H1 (cell line): Measurements from ENCODE around the gene VSX1. TPM values are rescaled to one million over a fixed set of nuclear protein-coding genes. Genes with fewer than 3 reads are reported as not detected.

Experiments
- CTCF ChIA-PET: fragments of 300-600 bp; sonication (Branson Sonifier 250); formaldehyde crosslinking; loops from one replicate; lab custom pipeline; 2021; ENCODE audit not compliant: partially characterized antibody; lab: Charles Lee
- POLR2A ChIA-PET: fragments of 300-600 bp; sonication (Branson Sonifier 250); formaldehyde crosslinking; loops from one replicate; lab custom pipeline; 2021; ENCODE audit warnings: inconsistent platforms; ENCODE audit not compliant: partially characterized antibody; lab: Charles Lee
- DNase-seq, 2 experiments: peaks; one replicate each; pipeline versions ENCODE4 v3.0.0 to v3.0.0-alpha.2; 2010 to 2022; ENCODE audit warnings: low spot score in 2 of 2, low read depth in 1 of 2, mixed read lengths in 1 of 2
- FAIRE-seq: peaks from 2 replicates; lab custom pipeline; 2011; peaks lifted over from hg19 to GRCh38; lab: Jason Lieb, UNC
- H2AFZ ChIP-seq: 2 replicates; pipeline ENCODE4 v1.8.1; 2012; ENCODE audit warnings: low read length, inconsistent platforms
- H2AK5ac ChIP-seq: 2 replicates; pipeline ENCODE4 v1.6.1; 2013; ENCODE audit warnings: low read depth, low read length
- H2BK120ac ChIP-seq: replicated peaks from 2 replicates; pipeline ENCODE3; 2013; ENCODE audit warnings: low read depth, low read length, inconsistent platforms
- H2BK12ac ChIP-seq: 2 replicates; pipeline ENCODE4 v1.6.1; 2013; ENCODE audit warnings: low read depth, low read length
- H2BK15ac ChIP-seq: 2 replicates; pipeline ENCODE4 v1.6.1; 2013; ENCODE audit warnings: low read length
- H2BK20ac ChIP-seq: 2 replicates; pipeline ENCODE4 v1.6.1; 2013; ENCODE audit warnings: low read length
- H2BK5ac ChIP-seq: 2 replicates; pipeline ENCODE4 v1.6.1; 2013; ENCODE audit warnings: low read depth, low read length
- H3K14ac ChIP-seq: 2 replicates; pipeline ENCODE4 v1.6.1; 2013; ENCODE audit warnings: inconsistent platforms; ENCODE audit not compliant: insufficient read length
- H3K18ac ChIP-seq: 2 replicates; pipeline ENCODE4 v1.6.1; 2013; ENCODE audit warnings: low read length; ENCODE audit errors: extremely low read depth
- H3K23ac ChIP-seq: 2 replicates; pipeline ENCODE4 v1.6.1; 2013; ENCODE audit warnings: inconsistent platforms; ENCODE audit not compliant: insufficient read length
- H3K23me2 ChIP-seq: 2 replicates; pipeline ENCODE4 v1.6.1; 2013; ENCODE audit warnings: low read depth, low read length
- H3K27ac ChIP-seq: 2 replicates; pipeline ENCODE4 v1.6.1; 2011; ENCODE audit warnings: low read depth, low read length, inconsistent platforms
- H3K27me3 ChIP-seq, 4 experiments: replicated peaks in 1 of 4; 1 replicate in 1 of 4; 2 replicates in 3 of 4; pipeline versions ENCODE4 v1.6.1 to v1.8.1; 2011 to 2013; ENCODE audit warnings: low read length in 3 of 4, mild to moderate bottlenecking in 3 of 4, inconsistent platforms in 2 of 4, mixed read lengths in 2 of 4, moderate library complexity in 1 of 4; ENCODE audit not compliant: control insufficient read depth in 3 of 4, insufficient read depth in 3 of 4; ENCODE audit errors: extremely low read depth in 1 of 4
- H3K36me3 ChIP-seq, 4 experiments: 2 replicates each; pipeline versions ENCODE4 v1.6.1 to v1.8.1; 2011 to 2013; ENCODE audit warnings: mild to moderate bottlenecking in 4 of 4, low read length in 3 of 4, moderate library complexity in 2 of 4, control low read depth in 1 of 4, inconsistent platforms in 1 of 4; ENCODE audit not compliant: insufficient read depth in 4 of 4, control insufficient read depth in 2 of 4
- H3K4ac ChIP-seq: replicated peaks from 2 replicates; pipeline ENCODE3; 2013; ENCODE audit warnings: low read length, low read depth, mixed read lengths, inconsistent platforms; ENCODE audit not compliant: insufficient read length
- H3K4me1 ChIP-seq, 4 experiments: replicated peaks in 1 of 4; 1 replicate in 1 of 4; 2 replicates in 3 of 4; pipeline versions ENCODE4 v1.6.1 to v1.8.1; 2011 to 2013; ENCODE audit warnings: low read length in 3 of 4, inconsistent platforms in 2 of 4, mixed read lengths in 1 of 4; ENCODE audit not compliant: insufficient read depth in 4 of 4, control insufficient read depth in 3 of 4
- H3K4me2 ChIP-seq, 2 experiments: 2 replicates each; pipeline versions ENCODE4 v1.6.1 to v1.8.1; 2011 to 2013; ENCODE audit warnings: low read depth in 2 of 2, low read length in 2 of 2, control low read depth in 1 of 2, inconsistent platforms in 1 of 2, mild to moderate bottlenecking in 1 of 2; ENCODE audit not compliant: insufficient read depth in 1 of 2
- H3K4me3 ChIP-seq, 4 experiments: fragments of 200-600, 300-600 bp in 1 of 4; sonication (generic), shearing (Covaris generic), sonication (Bioruptor Twin) in 1 of 4; 2 replicates each; pipeline versions ENCODE4 v1.5.1 to v1.8.1; 2011 to 2016; ENCODE audit warnings: low read length in 4 of 4, low read depth in 3 of 4, control low read depth in 2 of 4, inconsistent platforms in 2 of 4, mild to moderate bottlenecking in 2 of 4, mixed read lengths in 1 of 4, moderate library complexity in 1 of 4; ENCODE audit not compliant: insufficient read depth in 2 of 4; ENCODE audit errors: extremely low read depth in 1 of 4
- H3K56ac ChIP-seq: replicated peaks from 2 replicates; pipeline ENCODE3; 2013; ENCODE audit warnings: low read depth, mild to moderate bottlenecking, mixed read lengths, low read length, inconsistent platforms; ENCODE audit not compliant: insufficient read length
- H3K79me1 ChIP-seq: 2 replicates; pipeline ENCODE4 v1.6.1; 2013; ENCODE audit warnings: low read depth, low read length, control low read depth
- H3K79me2 ChIP-seq, 2 experiments: 2 replicates each; pipeline versions ENCODE4 v1.6.1 to v1.8.1; 2012 to 2013; ENCODE audit warnings: low read length in 2 of 2, mild to moderate bottlenecking in 2 of 2, inconsistent platforms in 1 of 2; ENCODE audit not compliant: insufficient read depth in 2 of 2, control insufficient read depth in 1 of 2
- H3K9ac ChIP-seq, 4 experiments: replicated peaks in 1 of 4; 1 replicate in 1 of 4; 2 replicates in 3 of 4; pipeline versions ENCODE4 v1.6.1 to v1.8.1; 2011 to 2013; ENCODE audit warnings: low read depth in 3 of 4, low read length in 3 of 4, control low read depth in 2 of 4, mild to moderate bottlenecking in 2 of 4, moderate library complexity in 2 of 4, inconsistent platforms in 1 of 4; ENCODE audit errors: extremely low read depth in 1 of 4
- H3K9me3 ChIP-seq, 2 experiments: 2 replicates each; pipeline versions ENCODE4 v1.6.1 to v1.8.1; 2012 to 2013; ENCODE audit warnings: mild to moderate bottlenecking in 2 of 2, moderate library complexity in 2 of 2, control low read depth in 1 of 2, inconsistent platforms in 1 of 2, low read depth in 1 of 2, low read length in 1 of 2, mixed read lengths in 1 of 2; ENCODE audit not compliant: insufficient read depth in 2 of 2
- H4K20me1 ChIP-seq, 2 experiments: replicated peaks in 1 of 2; 2 replicates each; pipeline versions ENCODE3 to v1.8.1; 2011 to 2013; ENCODE audit warnings: inconsistent platforms in 2 of 2, low read length in 2 of 2, mild to moderate bottlenecking in 1 of 2; ENCODE audit not compliant: insufficient read depth in 2 of 2, control insufficient read depth in 1 of 2
- H4K5ac ChIP-seq: 2 replicates; pipeline ENCODE4 v1.6.1; 2013; ENCODE audit warnings: low read length, low read depth, mixed read lengths, inconsistent platforms; ENCODE audit not compliant: insufficient read length
- H4K8ac ChIP-seq: 2 replicates; pipeline ENCODE4 v1.8.0; 2013; ENCODE audit warnings: mild to moderate bottlenecking, moderate library complexity, low read length, inconsistent platforms; ENCODE audit not compliant: insufficient read depth; ENCODE audit errors: extremely low read depth
- H4K91ac ChIP-seq: replicated peaks from 2 replicates; pipeline ENCODE3; 2013; ENCODE audit warnings: low read length, mixed read lengths, inconsistent platforms; ENCODE audit not compliant: insufficient read length
- BRCA1 ChIP-seq: IDR thresholded peaks from 2 replicates; pipeline ENCODE4 v1.6.1; 2012; ENCODE audit warnings: low read depth, low read length, improper control_type of control experiment
- CEBPB ChIP-seq: IDR thresholded peaks from 2 replicates; pipeline ENCODE4 v1.6.1; 2012; ENCODE audit warnings: low read depth, low read length
- CTBP2 ChIP-seq: IDR thresholded peaks from 2 replicates; pipeline ENCODE4 v1.7.0; 2011; ENCODE audit warnings: borderline replicate concordance, mild to moderate bottlenecking, moderate library complexity, mixed read lengths, low read length; ENCODE audit not compliant: insufficient read depth, insufficient read length
- EZH2 ChIP-seq: fragments of 200-600 bp; sonication (generic); IDR thresholded peaks from 2 replicates; pipeline ENCODE4 v1.7.1; 2012; ENCODE audit warnings: low read depth, mild to moderate bottlenecking, moderate library complexity, low read length, inconsistent platforms; ENCODE audit not compliant: severe bottlenecking
- GABPA ChIP-seq: IDR thresholded peaks from 2 replicates; pipeline ENCODE4 v1.6.1; 2011; ENCODE audit warnings: mild to moderate bottlenecking, low read length, moderate library complexity, borderline replicate concordance; ENCODE audit not compliant: insufficient read depth
- MAFK ChIP-seq: IDR thresholded peaks from 2 replicates; pipeline ENCODE4 v1.6.1; 2012; ENCODE audit warnings: low read depth, mild to moderate bottlenecking, improper control_type of control experiment, low read length
- MAX ChIP-seq: IDR thresholded peaks from 2 replicates; pipeline ENCODE4 v1.6.1; 2012; ENCODE audit warnings: inconsistent platforms
- NRF1 ChIP-seq: IDR thresholded peaks from 2 replicates; pipeline ENCODE4 v1.6.1; 2011; ENCODE audit warnings: mild to moderate bottlenecking, low read depth, low read length, improper control_type of control experiment
- SAP30 ChIP-seq: fragments of 300-600 bp; sonication (generic); IDR thresholded peaks from 2 replicates; pipeline ENCODE4 v1.7.1; 2012; ENCODE audit warnings: low read length, moderate library complexity, mild to moderate bottlenecking, inconsistent platforms; ENCODE audit not compliant: insufficient read depth, insufficient replicate concordance
- SIRT6 ChIP-seq: IDR thresholded peaks from one replicate; pipeline ENCODE4 v1.7.1; 2012; ENCODE audit warnings: low read length, inconsistent platforms
- WGBS, 2 experiments: shearing (Covaris generic) in 1 of 2; methylation state at CpG; one replicate each; pipeline versions ENCODE4 v1.1.6 to v1.1.7; 2013 to 2015; ENCODE audit warnings: low lambda C conversion rate in 2 of 2, mixed read lengths in 2 of 2, inconsistent platforms in 1 of 2, low coverage in 1 of 2, missing lambda C conversion rate in 1 of 2; ENCODE audit not compliant: insufficient replicate concordance in 2 of 2, insufficient coverage in 1 of 2, insufficient read length in 1 of 2; ENCODE audit errors: extremely low coverage in 1 of 2, missing lambda C conversion rate in 1 of 2; 5-methylcytosine and 5-hydroxymethylcytosine counted together
- polyA plus RNA-seq, 7 experiments: library from polyadenylated mRNA; depleted of rRNA in 3 of 7; stranded (reverse) in 5 of 7; unstranded in 2 of 7; fragments of >200 nt in 5 of 7; fragments of 200-250 nt in 2 of 7; gene quantifications; 1 replicate in 5 of 7; 2 replicates in 1 of 7; 4 replicates in 1 of 7; pipeline versions ENCODE4 v1.2.1 to v1.2.3, GENCODE V29; 2011 to 2013; ENCODE audit warnings: missing spikeins in 2 of 7, mixed read lengths in 2 of 7
- total RNA-seq: library from RNA; stranded (reverse); fragmentation: NEBNext Ultra II Directional; extraction: Animal tissue kit (Norgen Biotek cat#: 25700); gene quantifications from 2 replicates; pipeline ENCODE4 v1.2.1, GENCODE V29; 2021

The VSX1 gene
- total and polyA plus RNA-seq, 2 of the 8 experiments (the other 6 are each of a cell fraction or from before 2014, with no cell fraction given): 0.14 TPM; not detected in 1

- no peak for TF ChIP-seq SAP30
- TF ChIP-seq GABPA: no peak
- TF ChIP-seq MAFK: no peak
- TF ChIP-seq MAX: no peak
- no peak for TF ChIP-seq NRF1
- TF ChIP-seq SIRT6: no peak
- no peak for TF ChIP-seq EZH2
- TF ChIP-seq BRCA1: no peak
- no peak for TF ChIP-seq CTBP2
- no peak for TF ChIP-seq CEBPB
- no peak overlapping the region for H2BK15ac ChIP-seq
- no peak overlapping the region for H4K91ac ChIP-seq
- POLR2A ChIA-PET: no interaction called here
- peaks cover 0 to 5% (median 1%) of the 10 kb centered on the region in 4 experiments; a peak in 3 of 7 replicates for H3K4me1 ChIP-seq
- H2AK5ac ChIP-seq: no peak overlapping the region
- no peak overlapping the region for H2BK120ac ChIP-seq
- H3K79me1 ChIP-seq: no peaks in the 10 kb centered on the region
- H3K4me2 ChIP-seq: no peak overlapping the region
- H2BK20ac ChIP-seq: no peak overlapping the region
- H3K4ac ChIP-seq: no peak overlapping the region
- no peaks in the 10 kb centered on the region; a peak in 1 of 7 replicates for H3K27me3 ChIP-seq
- H3K9ac ChIP-seq: no peak overlapping the region
- H2BK5ac ChIP-seq: no peak overlapping the region
- no peak overlapping the region for H2BK12ac ChIP-seq
- H3K18ac ChIP-seq: no peak overlapping the region
- peaks cover 0 to 5% of the 10 kb centered on the region in 2 experiments; a peak in 1 of 4 replicates for H3K9me3 ChIP-seq
- no peaks in the 10 kb centered on the region for H3K36me3 ChIP-seq
- no peaks in the 10 kb centered on the region for H4K20me1 ChIP-seq
- no peak overlapping the region for H3K4me3 ChIP-seq
- no peaks in the 10 kb centered on the region for H3K23me2 ChIP-seq
- no peaks in the 10 kb centered on the region for H3K79me2 ChIP-seq
- no peak overlapping the region for H3K56ac ChIP-seq
- WGBS, 2 experiments: 78% methylated on average over 4 of the region's 4 CpGs; no CpG with 5 or more reads in 1 of the 2 experiments
- CTCF ChIA-PET: interaction anchor here (0.8 to 1.5 kb wide), 2 partner anchors 23 to 29 kb away, joined by 3 read pairs; no protein-coding TSS in a partner anchor
- DNase-seq: no peak
- no peak overlapping the region for H3K14ac ChIP-seq
- H4K8ac ChIP-seq: no peak overlapping the region
- no peak for FAIRE-seq
- H3K23ac ChIP-seq: no peak overlapping the region
- H3K27ac ChIP-seq: no peak overlapping the region
- H4K5ac ChIP-seq: no peak overlapping the region
- H2AFZ ChIP-seq: no peak overlapping the region
Observed at GRCh38 chr20:25035921-25036320, 46.0 kb downstream of the VSX1 start.
